ENCODE measurements around the gene ZNF286A.

- no peak for TF ChIP-seq EZH2 (IDR thresholded peaks at IDR 0.05)
- TF ChIP-seq POLR2AphosphoS5 (IDR thresholded peaks at IDR 0.05; ENCODE audit: borderline replicate concordance, low read depth, low read length), result no peak
Observed at GRCh38 chr17:15740570-15741120, 41.1 kb downstream of the ZNF286A start.
